ENCODE results near the gene EOLA1.
"Not testable (repeated sequence)": the region's sequence is repeated elsewhere in the genome, so short reads cannot be mapped to it uniquely, and the experiment has no call there.

The EOLA1 gene

DNA sequence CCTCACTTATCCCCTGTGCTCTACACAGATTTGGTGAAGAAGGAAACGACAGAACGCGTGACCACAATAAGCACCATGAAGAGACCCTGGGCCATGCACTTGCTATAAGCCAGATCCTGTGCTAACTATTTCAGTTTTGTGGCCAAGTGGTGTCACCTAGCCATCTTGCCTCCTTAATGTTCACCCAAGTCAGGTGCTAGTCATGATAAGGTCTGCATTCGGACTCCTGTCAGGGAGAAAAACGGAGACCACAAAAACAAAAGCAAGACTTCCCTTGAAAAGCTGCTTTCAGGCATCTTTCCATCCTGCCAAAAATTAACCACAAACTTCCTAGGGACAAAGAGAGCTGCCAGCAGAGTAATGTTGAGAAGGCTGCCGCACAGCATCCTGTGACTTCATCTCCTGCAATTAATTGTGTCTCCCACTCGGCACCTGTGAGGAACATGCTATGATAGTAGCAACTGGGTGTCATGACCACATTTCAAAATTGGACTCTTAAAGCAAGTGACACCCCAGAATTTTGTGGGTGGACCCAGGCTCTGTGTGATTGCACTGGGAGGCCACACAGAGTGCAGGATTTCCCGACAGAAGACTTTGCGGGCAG, 26.9 kb upstream of the EOLA1 start:
- DNase-seq (ENCODE audit: low read depth, low spot score): no peak

DNA sequence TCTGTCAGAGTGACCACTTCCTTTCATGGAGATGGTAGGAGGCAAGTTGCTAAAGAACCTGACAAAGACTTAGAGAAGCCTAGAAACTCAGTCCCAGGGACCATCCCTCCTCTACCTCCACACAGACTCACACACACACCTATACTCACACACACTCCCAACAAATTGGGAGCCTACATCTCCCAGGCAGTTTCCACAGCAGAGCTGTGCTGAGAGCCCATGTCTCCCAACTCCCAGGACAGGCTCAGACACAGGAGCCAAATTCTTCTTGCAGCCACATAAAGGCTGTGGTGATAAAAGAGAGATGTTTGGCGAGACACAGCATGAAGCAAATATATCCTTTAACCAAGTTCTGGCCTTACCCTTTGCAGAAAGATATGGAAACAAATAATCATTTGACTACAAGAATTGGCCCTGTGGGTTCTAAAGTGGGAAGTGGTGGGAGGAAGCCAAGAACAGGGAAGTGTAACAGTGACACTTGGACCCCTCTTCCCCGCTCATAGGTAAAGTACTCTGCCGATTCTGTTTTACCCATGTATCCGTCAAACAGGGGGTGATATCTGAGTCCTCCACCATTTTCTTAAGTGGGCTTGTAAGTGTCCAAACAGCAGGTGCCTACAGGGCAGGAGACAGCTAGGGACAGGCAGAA, 24.7 kb upstream of the EOLA1 start:
- no peak for DNase-seq (ENCODE audit: low read depth, low spot score)

DNA sequence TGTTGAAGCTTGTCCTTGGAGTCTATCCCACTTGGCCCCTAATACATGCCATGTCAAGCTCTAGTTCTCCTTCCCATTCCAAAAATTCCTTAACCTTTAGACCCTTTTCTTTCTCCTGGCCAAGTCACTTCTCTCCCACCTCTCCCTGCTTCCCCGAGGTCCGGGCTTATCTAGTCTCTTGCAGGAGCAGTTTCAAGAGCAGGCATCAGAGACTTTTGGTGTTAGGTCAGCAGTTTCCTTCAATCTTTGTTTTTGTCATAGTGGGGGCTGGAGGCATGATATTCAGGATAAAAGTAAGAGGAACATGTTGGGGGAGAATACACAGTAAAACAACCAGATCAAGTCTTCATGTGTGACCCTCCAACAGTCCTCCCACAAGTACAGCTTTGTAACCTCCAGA, 24.2 kb upstream of the EOLA1 start:
- no peak for DNase-seq (ENCODE audit: low read depth, low spot score)

DNA sequence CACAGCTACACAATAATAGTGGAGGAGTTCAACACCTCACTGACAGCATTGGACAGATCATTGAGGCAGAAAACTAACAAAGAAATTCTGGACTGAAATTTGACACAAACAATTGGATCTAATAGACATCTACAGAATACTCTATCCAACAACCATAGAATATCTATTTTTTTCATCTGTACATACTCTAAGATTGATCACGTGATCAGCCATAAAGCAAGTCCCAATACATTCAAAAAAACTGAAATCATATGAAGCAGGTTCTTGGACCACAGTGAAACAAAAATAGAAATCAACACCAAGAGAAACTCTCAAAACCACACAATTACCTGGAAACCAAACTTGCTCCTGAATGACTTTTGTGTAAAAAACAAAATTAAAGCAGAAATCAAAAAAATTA, 23.5 kb upstream of the EOLA1 start:
- DNase-seq (ENCODE audit: low read depth, low spot score): no peak

DNA sequence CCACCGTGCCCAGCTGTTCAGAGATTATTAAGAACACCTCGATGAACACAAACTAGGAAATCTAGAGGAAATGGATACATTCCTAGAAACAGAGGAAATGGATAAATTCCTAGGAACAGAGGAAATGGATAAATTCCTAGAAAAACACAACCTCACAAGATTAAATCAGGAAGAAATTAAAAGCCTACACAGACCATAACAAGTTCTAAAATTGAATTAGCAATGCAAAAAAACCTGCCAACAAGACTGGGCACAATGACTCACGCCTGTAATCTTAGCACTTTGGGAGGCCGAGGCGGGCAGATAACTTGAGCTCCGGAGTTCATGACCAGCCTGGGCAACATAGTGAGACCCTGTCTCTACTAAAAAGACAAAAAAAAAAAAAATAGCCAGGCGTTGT, 22.6 kb upstream of the EOLA1 start:
- DNase-seq (ENCODE audit: low read depth, low spot score): no peak

DNA sequence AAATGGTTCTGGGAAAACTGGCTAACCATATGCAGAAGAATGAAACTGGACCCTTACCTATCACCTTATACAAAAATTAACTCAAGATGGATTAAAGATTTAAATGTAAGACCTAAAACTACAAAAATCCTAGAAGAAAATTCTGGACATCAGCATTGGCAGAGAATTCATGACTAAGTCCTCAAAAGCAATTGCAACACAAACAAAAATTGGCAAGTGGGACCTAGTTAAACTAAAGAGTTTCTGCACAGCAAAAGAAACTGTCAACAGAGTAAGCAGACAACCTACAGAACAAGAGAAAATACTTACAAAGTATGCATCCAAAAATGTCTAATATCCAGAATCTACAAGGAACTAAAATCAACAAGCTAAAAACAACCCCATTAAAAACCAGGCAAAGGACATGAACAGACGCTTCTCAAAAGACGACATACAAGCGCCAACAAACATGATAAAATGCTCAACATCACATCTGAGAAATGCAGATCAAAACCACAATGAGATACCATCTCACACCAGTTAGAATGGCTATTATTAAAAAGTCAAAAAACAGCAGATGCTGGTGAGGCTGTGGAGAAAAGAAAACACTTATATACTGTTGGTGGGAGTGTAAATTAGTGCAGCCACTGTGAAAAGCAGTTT, 20.1 kb upstream of the EOLA1 start:
- DNase-seq (ENCODE audit: low read depth, low spot score): not testable (repeated sequence)

DNA sequence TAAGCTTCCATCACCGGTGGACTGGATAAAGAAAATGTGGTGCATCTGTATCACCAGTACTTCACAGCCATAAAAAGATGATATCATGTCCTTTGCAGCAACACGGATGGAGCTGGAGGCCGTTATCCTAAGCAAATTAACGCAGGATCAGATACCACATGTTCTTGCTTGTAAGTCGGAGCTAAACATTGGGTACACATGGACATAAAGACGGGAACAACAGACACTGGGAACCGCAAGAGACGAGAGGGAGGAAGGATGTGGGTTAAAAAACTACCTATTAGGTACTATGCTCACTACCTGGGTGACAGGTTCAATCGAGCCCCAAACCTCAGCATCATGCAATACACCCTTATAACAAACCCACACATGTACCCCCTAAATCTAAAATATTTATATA, 19.4 kb upstream of the EOLA1 start:
- DNase-seq (ENCODE audit: low read depth, low spot score): no peak

DNA sequence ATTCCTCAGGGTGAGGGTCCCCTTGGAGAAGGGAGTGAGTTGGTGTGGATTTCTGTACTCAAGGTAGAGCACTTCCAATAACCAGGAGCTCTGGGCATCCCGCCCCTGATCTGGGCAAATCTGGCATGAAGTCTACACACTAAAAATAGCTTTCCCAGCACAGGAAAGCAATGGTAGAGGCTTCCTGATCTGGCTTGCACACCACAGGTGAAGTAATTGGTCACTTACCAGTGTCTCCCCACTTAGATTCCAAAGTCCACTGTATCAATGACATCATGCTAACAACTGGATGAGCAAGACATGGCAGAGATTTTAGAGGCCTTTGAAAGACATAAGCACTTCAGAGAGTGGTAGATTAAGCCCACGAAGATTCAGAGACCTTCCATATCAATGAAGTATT, 17.9 kb upstream of the EOLA1 start:
- DNase-seq (ENCODE audit: low read depth, low spot score): no peak

DNA sequence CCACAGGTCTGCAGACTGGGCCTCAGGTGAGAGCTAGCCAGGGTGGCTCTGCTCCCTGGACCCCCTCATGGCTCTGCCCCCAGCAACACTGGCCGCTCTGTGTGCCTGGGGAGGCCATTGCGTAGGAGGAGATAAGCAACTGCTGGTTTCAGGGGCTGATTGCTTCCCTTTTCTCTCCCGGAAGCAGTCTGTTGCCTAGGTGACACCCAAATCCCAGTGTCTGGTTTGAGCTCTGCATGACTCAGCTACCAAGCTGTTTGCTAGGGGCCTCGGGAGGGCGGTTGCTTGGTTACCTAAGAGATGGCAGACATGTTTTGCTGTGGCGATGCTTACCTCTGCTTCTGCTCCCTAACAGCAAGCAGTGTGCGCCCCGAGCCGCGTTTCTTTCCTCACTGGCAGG, 15.4 kb upstream of the EOLA1 start:
- not testable (repeated sequence) for DNase-seq (ENCODE audit: low read depth, low spot score)

DNA sequence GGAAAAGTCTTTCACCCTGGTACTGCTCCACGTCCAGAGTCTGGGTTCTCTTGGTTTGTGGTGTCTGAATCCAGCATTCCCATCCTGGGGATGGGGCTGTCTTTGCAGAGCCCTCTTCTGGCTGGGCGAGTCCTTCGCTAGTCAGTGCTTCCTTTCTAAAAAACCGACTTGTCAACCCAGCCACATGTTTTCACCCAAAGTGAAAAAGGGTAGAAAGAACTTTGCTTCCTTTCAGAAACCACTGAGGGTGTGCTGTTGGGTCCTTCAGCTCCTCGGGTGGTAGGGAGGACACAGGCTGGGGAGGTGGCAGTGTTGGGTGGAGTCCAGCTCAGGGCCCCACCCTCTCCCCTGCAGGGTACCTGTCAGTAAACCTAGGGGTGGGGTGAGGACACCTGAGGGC, 14.9 kb upstream of the EOLA1 start:
- not testable (repeated sequence) for DNase-seq (ENCODE audit: low read depth, low spot score)

DNA sequence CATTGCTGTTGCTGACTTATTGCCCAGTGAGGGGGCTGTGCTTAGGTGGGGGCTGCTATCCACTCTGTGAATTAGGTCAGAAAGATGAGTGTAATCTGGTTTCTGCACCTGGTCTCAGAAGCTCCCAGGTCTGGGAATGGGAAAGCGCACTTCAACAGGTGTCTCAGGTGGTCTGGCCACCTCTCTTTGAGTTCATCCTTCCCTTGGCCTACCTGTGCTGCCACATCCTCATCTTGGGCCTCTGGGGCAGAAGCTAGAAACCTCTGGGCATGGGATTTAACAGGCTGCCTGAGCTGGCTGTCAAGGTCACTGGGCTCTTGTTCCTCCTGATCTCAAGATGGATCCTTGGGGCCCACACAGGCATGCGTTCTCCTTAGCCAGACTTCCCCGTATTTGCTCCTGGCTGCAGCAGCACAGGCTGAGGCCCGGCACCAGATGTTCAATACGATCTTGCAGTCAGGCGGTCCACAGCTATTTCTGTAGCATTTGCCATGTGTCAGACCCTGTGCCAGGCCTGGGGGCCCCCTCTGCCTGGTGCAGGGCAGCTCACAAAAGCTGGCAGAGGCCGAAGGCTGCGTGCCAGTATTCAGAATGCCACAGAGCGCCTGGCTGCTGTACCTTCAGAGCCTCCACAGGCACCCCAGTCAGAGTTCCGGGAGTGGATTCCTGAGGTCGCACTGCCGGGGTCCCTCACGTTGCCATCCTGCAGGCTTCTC, 14.3 kb upstream of the EOLA1 start:
- not testable (repeated sequence) for DNase-seq (ENCODE audit: low read depth, low spot score)

DNA sequence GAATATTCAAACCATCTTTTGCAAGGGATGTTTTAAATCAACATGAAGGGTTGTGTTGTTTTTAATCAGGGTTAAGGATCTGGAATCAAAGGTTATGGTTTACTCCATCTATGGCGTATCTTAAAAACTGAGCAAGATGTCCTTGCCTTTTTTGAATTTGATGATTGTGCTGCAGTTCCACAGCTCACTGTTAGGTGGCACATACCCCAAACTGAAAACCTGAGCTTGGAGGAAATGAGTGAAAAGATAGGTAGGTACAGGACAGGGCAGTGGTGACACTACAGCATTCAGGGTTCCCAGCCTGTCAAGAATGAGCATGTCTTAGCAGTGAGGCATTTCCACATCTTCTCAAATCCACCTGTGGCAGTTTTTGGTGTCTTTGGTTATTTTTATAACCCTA, 13.1 kb upstream of the EOLA1 start:
- no peak for DNase-seq (ENCODE audit: low read depth, low spot score)

DNA sequence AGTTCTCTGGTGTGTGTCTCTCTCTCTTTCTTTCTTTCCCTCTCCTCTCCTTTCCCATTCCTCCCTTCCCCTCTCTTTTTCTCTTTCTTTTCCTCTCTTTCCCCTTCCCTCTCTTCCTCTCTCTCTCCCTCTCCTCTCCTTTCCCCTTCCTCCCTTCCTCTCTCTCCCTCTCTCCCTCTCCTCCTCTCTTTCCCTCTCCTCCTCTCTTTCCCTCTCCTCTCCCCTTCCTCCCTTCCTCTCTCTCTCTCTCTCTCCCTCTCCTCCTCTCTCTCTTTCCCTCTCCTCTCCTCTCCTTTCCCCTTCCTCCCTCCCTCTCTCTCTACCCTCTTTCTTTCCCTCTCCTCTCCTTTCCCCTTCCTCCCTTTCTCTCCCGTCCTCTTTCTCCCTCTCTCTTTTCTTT, 12.4 kb upstream of the EOLA1 start:
- DNase-seq (ENCODE audit: low read depth, low spot score): no peak

DNA sequence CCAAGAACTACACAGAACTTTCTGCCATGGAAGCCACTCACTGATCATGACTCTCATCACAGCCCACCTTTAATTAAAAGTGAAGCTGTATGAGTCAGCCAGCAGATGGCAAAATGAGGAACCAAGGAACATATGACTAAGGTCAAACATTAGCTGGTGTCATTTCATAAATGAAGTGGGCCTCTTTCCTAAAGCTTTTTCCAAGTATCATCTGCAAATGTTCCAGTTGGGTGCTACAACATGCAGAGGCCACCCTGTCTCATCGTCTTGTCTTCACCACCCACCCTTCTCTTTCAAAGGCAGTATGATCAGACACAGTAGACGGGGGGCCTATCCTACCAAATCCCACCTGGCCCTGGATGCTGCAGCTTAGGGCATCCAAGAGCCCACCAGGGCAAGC, 9.2 kb upstream of the EOLA1 start:
- DNase-seq (ENCODE audit: low read depth, low spot score): no peak

DNA sequence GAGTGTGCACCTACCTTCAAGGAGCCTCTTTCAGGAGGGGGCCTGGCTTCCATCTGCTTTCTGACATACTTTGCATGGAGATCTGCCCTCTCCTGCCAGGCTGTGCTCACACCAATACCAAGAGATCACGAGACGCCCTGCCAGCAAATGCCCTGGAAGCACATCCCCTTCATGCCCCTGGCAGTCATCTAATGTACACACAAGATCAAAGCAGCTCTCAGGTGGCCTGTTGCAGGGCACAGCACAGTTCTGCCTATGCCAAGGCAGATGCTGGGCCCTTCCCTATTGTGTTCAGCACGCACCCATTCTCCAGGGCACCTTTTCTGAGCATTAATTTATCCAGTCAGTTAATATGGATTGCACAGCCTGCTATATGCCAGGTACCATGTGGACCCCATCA, 7.9 kb upstream of the EOLA1 start:
- not testable (repeated sequence) for DNase-seq (ENCODE audit: low read depth, low spot score)

DNA sequence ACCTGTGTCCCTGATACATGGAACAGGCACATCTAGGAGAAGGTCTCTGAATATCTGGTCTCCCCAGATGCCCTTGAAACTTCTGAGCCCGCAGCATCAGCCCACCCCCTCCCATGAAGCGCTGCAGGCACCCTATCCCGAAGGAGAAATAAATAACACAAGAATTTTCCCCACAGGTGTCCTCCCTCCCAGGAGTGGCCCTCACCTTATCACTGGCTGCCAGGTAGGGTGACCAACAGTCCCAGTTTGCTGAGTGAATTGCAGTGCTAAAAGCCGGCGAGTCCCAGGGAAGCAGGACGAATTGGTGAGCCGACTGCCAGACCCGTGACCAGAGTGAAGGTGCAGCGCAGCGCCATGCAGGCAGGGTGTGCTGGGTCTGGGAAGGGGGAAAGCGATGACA, 6.8 kb upstream of the EOLA1 start:
- DNase-seq (ENCODE audit: low read depth, low spot score): not testable (repeated sequence)

DNA sequence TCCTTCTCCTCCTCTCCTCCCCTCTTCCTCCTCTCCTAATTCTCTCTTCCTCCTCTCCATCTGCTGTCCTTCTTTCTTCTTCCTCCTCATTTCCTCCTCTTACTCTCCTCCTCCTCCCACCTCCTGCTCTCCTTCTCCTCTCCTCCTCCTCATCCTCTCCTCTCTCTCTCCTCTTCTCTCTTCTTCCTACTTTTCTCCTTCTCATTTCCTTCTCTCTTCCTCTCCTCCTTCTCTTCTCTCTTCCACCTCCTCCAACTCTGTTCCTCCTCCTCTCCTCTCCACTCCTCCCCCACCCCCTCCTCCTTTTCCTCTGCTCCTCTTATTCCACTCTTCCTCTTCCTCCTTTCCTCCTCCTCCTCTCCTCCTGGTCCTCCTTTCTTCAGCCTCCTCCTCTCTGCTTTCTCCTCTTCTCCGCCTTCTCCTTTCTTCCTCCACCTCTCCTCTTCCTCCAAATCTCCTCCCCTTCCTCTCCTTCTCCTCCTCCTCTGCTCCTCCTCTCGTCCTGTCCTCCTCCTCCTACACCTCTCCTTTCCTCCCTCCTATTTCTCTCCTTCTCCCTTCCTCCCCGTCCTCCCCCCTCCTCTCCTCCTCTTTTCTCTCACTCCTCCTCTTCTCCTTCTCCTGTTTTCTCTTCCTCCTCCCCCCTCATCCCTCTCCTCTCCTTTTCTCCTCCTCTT, 5.7 kb upstream of the EOLA1 start:
- DNase-seq (ENCODE audit: low read depth, low spot score): not testable (repeated sequence)

DNA sequence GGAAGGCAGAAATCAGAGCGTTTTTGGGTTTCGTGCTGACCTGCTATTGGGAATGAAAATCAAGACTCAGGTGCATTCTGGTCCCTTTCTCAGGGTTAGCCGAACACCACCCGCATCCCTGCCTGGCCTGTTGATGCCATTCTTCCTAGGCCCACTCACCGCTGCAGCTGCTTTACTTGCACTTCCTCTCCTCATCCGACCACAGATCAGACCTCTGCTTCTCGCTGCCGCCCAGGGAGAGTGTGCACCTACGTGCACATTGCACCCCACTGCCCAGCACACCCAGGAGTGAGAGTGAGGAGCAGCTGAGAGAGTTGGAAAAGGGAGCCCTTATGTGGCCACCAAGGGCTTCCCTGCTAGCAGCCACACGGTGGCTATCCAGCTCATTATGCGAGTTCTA, 3.3 kb upstream of the EOLA1 start:
- DNase-seq (ENCODE audit: low read depth, low spot score): not testable (repeated sequence)

DNA sequence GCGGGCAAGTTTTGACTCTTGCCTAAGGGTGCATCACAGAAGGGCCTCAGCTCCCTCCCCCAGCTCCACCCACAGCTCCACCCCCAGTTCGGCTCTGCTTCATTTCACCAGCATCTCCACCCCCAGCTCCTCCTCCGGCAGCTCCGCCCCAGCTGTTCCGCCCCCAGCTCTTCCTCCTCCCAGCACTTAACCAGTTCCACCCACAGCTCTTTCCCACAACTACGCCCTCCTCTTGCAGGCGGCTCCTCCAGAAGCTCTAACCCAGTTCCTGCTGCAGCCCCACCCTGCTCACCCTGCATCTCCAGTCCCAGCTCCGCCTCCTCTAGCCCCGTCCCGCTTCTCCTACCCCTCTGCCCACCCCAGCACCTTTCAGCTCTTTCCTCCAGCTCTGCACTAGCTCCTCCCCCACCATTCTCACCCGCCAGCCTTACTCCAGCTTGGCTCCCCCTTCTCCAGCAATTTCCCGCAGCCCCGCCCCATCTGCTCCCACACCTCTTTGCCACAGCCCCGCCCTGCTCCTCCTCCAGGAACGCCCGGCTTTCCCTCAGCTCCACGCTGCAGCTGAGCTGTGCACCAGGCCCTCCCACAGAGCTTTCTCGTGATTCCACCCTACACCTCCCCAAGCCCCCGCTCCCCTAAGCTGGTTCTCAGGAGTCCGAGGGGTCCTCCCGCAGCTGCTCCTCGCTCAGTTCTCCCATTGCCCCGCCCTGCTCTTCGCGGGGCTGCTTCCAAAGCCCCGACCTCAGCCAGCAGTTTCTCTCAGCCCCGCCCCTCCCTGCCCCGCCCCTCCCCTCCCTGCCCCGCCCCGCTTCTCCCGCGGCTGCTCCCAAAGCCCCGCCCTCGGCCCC, 1.3 kb upstream of the EOLA1 start:
- peak; percentile 71 for DNase-seq (ENCODE audit: low read depth, low spot score)

DNA sequence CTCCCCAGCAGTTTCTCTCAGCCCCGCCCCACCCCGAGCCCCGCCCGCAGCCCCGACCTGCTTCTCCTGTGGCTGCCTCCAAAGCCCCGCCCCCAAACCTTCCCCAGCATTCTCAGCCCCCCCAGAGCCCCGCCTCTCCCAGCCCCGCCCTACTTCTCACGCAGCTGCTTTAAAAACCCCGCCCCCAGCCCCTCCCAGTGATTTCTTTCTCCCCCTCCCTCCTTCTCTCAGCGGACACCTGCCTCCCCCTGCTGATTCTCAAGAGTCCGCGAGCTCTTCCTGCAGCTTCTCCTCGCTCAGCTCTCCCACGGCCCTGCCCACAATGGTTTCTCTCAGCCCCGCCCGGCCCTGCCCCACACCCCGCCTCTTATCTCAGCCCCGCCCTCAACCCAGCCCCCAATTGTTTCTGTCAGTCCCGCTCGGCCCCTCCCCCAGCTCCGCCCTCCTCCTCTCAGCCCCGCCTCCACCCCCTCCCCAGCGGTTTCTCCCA, 636 bp upstream of the EOLA1 start:
- DNase-seq (ENCODE audit: low read depth, low spot score): peak; percentile 57

DNA sequence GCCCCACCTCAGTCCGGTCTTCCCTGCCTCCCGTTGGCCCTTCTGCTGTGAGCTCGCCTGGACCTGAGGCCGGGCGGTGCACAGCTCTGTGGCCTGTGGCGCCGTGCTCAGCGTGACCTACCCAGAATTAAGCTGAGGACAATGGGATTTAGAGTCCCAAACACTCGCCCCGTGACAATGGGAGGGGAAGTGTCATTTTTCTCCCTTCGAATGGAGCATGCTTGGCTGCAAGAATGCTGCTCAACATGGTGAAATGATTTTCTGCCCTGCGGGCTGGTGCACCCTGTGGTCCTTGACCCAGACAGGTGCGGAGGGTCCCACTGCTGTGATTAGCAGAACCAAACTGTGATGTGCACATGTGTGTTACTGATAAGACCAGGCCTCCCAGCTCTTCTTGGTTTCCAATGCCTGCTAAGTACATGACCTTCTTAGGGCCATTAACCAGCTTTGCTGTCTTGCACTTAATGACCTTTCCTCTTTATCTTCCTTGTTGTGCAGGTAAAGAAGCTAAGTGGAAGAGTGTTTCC, 772 bp downstream of the EOLA1 start:
- DNase-seq (ENCODE audit: low read depth, low spot score): no peak
